ENCODE data around the gene FREY1. TPM values are rescaled to one million over a fixed set of nuclear protein-coding genes. Genes with fewer than 3 reads are reported as not detected.
A peak's percentile ranks its signal among the peaks of the same experiment; 100 is the strongest.

The FREY1 gene
- total RNA-seq, 2 experiments from 2014 or later, result 5.7 to 6.0 TPM

- peak overlapping the region in 1 of 2 donors; percentile 68 for H3K27ac ChIP-seq (ENCODE audit: low read depth in 1 of 2, low read length in 2 of 2)
- DNase-seq (no peak), ATAC-seq (ENCODE audit: poor library complexity) (no peak)
- Mint-ChIP-seq H3K36me3 (ENCODE audit: low read depth) (peaks cover 50% of the 10 kb centered on the region), H3K27me3 (no peaks in the 10 kb centered on the region), H3K4me3 (no peak overlapping the region), H3K9me3 (no peaks in the 10 kb centered on the region), H3K4me1 (ENCODE audit: low read depth) (peaks cover 25% of the 10 kb centered on the region), H3K27ac (peak overlapping the region; percentile 82)
- peaks cover 46% of the 10 kb centered on the region for H3K4me1 ChIP-seq (ENCODE audit: insufficient read depth, low read length)
- intact Hi-C loops (cut with DNase I, micrococcal nuclease), result no loop called here
- no peaks in the 10 kb centered on the region for H3K9me3 ChIP-seq (ENCODE audit: control insufficient read depth in 1 of 2, insufficient read depth in 1 of 2, low read length in 2 of 2)
- peaks cover 44% of the 10 kb centered on the region for H3K36me3 ChIP-seq (ENCODE audit: insufficient read depth, low read length)
- CTCF ChIA-PET, result no interaction called here
- POLR2A ChIA-PET, result interaction anchor here (1.5 kb wide), 1 partner anchor 14 kb away, joined by 3 read pairs; the partner anchor contains the start of gene PEX16
- H3K27me3 ChIP-seq (ENCODE audit: control insufficient read depth in 1 of 2, insufficient read depth in 2 of 2, low read length in 2 of 2), result no peaks in the 10 kb centered on the region
- TF ChIP-seq, protein P1, sequence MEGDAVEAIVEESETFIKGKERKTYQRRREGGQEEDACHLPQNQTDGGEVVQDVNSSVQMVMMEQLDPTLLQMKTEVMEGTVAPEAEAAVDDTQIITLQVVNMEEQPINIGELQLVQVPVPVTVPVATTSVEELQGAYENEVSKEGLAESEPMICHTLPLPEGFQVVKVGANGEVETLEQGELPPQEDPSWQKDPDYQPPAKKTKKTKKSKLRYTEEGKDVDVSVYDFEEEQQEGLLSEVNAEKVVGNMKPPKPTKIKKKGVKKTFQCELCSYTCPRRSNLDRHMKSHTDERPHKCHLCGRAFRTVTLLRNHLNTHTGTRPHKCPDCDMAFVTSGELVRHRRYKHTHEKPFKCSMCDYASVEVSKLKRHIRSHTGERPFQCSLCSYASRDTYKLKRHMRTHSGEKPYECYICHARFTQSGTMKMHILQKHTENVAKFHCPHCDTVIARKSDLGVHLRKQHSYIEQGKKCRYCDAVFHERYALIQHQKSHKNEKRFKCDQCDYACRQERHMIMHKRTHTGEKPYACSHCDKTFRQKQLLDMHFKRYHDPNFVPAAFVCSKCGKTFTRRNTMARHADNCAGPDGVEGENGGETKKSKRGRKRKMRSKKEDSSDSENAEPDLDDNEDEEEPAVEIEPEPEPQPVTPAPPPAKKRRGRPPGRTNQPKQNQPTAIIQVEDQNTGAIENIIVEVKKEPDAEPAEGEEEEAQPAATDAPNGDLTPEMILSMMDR (IDR thresholded peaks at IDR 0.05), result no peak
- H3K4me3 ChIP-seq (ENCODE audit: low read length), result no peak overlapping the region
Observed at GRCh38 chr11:45931739-45932138, 24.7 kb upstream of the FREY1 start.

DNA sequence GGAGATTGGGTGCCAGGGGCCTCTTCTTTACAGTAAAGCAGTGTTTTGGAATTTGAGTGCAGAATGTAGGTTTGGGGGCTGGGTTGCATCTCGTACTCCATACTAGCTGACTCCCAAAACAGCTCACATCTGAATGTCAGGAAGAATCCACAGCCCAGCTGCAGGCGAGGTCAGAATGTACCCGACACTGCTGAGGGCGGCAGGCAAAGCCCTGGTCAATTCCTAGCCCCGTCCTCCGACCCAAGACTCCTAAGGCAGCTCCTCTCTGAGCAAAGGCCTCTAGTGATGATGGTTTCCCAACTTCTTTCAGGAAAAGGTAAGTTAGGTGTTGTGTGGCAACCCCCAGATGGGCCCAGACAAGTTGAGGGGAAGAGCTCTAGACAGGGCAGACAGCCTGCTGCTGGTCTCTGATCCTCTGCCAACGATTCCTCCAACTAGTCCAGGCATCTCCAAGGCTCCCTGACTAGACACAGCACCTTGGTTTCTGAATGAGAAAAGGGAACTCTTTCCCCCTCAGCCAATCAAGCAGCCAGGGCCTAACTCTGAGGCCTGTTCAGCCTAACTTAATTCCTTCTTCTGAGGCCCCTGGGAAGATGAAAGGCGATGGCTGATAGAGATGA, 24.0 kb upstream of the FREY1 start:
- Mint-ChIP-seq H3K27me3 (no peaks in the 10 kb centered on the region), H3K4me3 (no peak overlapping the region), H3K4me1 (ENCODE audit: low read depth) (peaks cover 25% of the 10 kb centered on the region), H3K27ac (peak overlapping the region; percentile 82), H3K36me3 (ENCODE audit: low read depth) (peaks cover 43% of the 10 kb centered on the region), H3K9me3 (no peaks in the 10 kb centered on the region)
- Histone ChIP-seq H3K36me3 (ENCODE audit: insufficient read depth, low read length) (peaks cover 37% of the 10 kb centered on the region), H3K4me3 (ENCODE audit: low read length) (no peak overlapping the region), H3K9me3 (ENCODE audit: control insufficient read depth in 1 of 2, insufficient read depth in 1 of 2, low read length in 2 of 2) (no peaks in the 10 kb centered on the region), H3K4me1 (ENCODE audit: insufficient read depth, low read length) (peaks cover 46% of the 10 kb centered on the region), H3K27ac (ENCODE audit: low read depth in 1 of 2, low read length in 2 of 2) (peak overlapping the region in 1 of 2 donors; percentile 68), H3K27me3 (ENCODE audit: control insufficient read depth in 1 of 2, insufficient read depth in 2 of 2, low read length in 2 of 2) (no peaks in the 10 kb centered on the region)
- TF ChIP-seq, protein P1 (IDR thresholded peaks at IDR 0.05), result no peak
- ChIA-PET CTCF (no interaction called here), POLR2A (interaction anchor here (2.6 kb wide), 1 partner anchor 13 kb away, joined by 22 read pairs; the partner anchor contains the start of gene PEX16)
- no peak for DNase-seq
- ATAC-seq (ENCODE audit: poor library complexity), result no peak
- intact Hi-C loops (cut with DNase I, micrococcal nuclease), result no loop called here

GRCh38 chr11:45930031-45930794, 23.1 kb upstream of the FREY1 start:
- H3K4me3 ChIP-seq (ENCODE audit: low read length), result peak overlapping the region; percentile 7
- peak; percentile 80 for ATAC-seq (ENCODE audit: poor library complexity)
- peaks cover 46% of the 10 kb centered on the region for H3K4me1 ChIP-seq (ENCODE audit: insufficient read depth, low read length)

More at GRCh38 chr11:45930031-45930794, 23.1 kb upstream of the FREY1 start:
- TF ChIP-seq, protein P1 (IDR thresholded peaks at IDR 0.05), result no peak
- Histone ChIP-seq H3K9me3 (ENCODE audit: control insufficient read depth in 1 of 2, insufficient read depth in 1 of 2, low read length in 2 of 2) (no peaks in the 10 kb centered on the region), H3K27ac (ENCODE audit: low read depth in 1 of 2, low read length in 2 of 2) (peak overlapping the region; percentile 26 to 68), H3K27me3 (ENCODE audit: control insufficient read depth in 1 of 2, insufficient read depth in 2 of 2, low read length in 2 of 2) (no peaks in the 10 kb centered on the region), H3K36me3 (ENCODE audit: insufficient read depth, low read length) (peaks cover 29% of the 10 kb centered on the region)
- peaks cover 34% of the 10 kb centered on the region for H3K36me3 Mint-ChIP-seq (ENCODE audit: low read depth)
- peak overlapping the region; percentile 82 for H3K27ac Mint-ChIP-seq
- intact Hi-C loops (cut with DNase I, micrococcal nuclease), result no loop called here
- no peaks in the 10 kb centered on the region for H3K9me3 Mint-ChIP-seq
- peak in 7 of 14 experiments; percentile 30 to 74 (median 49) for DNase-seq
- ChIA-PET POLR2A (interaction anchor here (0.6 to 2.6 kb wide), 2 partner anchors 12 to 52 kb away, joined by 3 to 22 read pairs; partner anchors contain the start of gene PEX16), CTCF (no interaction called here)
- H3K4me1 Mint-ChIP-seq (ENCODE audit: low read depth), result peaks cover 25% of the 10 kb centered on the region
- no peaks in the 10 kb centered on the region for H3K27me3 Mint-ChIP-seq
- H3K4me3 Mint-ChIP-seq, result peak overlapping the region; percentile 64

Measured in CD4-positive, alpha-beta T cell (primary cell).